HepG2 (cell line): ENCODE data around the gene WBP1. TPM values are rescaled to one million over a fixed set of nuclear protein-coding genes. Genes with fewer than 3 reads are reported as not detected.
A peak's percentile ranks its signal among the peaks of the same experiment; 100 is the strongest.

Source experiments
- ATAC-seq: fragments of 200-7000 bp; cut with Tn5 transposase; 3 replicates; pipeline ENCODE4 v1.9.1; 2020; ENCODE audit warnings: mild to moderate bottlenecking, moderate library complexity
- BruUV-seq: library from RNA; stranded (reverse); fragments of 400-500 nt; replicated peaks from 2 replicates; lab custom pipeline; 2021; lab: Mats Ljungman, UMichigan
- CTCF ChIA-PET: fragments of 300-600 bp; formaldehyde crosslinking; extraction: SDS; loops from one replicate; lab custom pipeline; 2021; ENCODE audit warnings: low total read pairs, inconsistent platforms, low intra/inter-chr PET ratio; lab: Yijun Ruan, JAX
- POLR2A ChIA-PET: fragments of 350-600 bp; sonication (Branson Sonifier 250); formaldehyde crosslinking; loops from one replicate; lab custom pipeline; 2020; ENCODE audit warnings: antibody characterized with exemption, inconsistent platforms; lab: Yijun Ruan, JAX
- DNase-seq: peaks from one replicate; pipeline ENCODE4 v3.0.0-alpha.2; 2015; ENCODE audit warnings: low spot score
- FAIRE-seq: peaks from 3 replicates; lab custom pipeline; 2011; peaks lifted over from hg19 to GRCh38; lab: Jason Lieb, UNC
- H2AFZ ChIP-seq: one replicate; pipeline ENCODE4 v1.6.1; 2011; ENCODE audit warnings: low read length, inconsistent platforms
- H3K27ac ChIP-seq: fragments of 300-600 bp; 3 replicates; pipeline ENCODE4 v1.8.0; 2011; ENCODE audit warnings: mixed run types, mild to moderate bottlenecking, mixed read lengths, low read length, inconsistent platforms; ENCODE audit not compliant: insufficient read depth; ENCODE audit errors: extremely low read length
- H3K27me3 ChIP-seq, 2 experiments: fragments of 200-600 bp in 1 of 2; 2 replicates in 1 of 2; 3 replicates in 1 of 2; pipeline versions ENCODE4 v1.6.0 to v1.8.0; 2011; ENCODE audit warnings: low read length in 2 of 2, mild to moderate bottlenecking in 2 of 2, moderate library complexity in 2 of 2, inconsistent platforms in 1 of 2; ENCODE audit not compliant: insufficient read depth in 2 of 2, control insufficient read depth in 1 of 2
- H3K36me3 ChIP-seq, 2 experiments: fragments of 200-600 bp in 1 of 2; replicated peaks in 1 of 2; 2 replicates in 1 of 2; 3 replicates in 1 of 2; pipeline versions ENCODE4 v1.5.1 to v1.8.0; 2011; ENCODE audit warnings: low read length in 2 of 2, inconsistent platforms in 1 of 2; ENCODE audit not compliant: insufficient read depth in 2 of 2, control insufficient read depth in 1 of 2
- H3K4me1 ChIP-seq: 2 replicates; pipeline ENCODE4 v1.5.1; 2012; ENCODE audit warnings: low read length, inconsistent platforms; ENCODE audit not compliant: insufficient read depth
- H3K4me2 ChIP-seq: 2 replicates; pipeline ENCODE4 v1.6.0; 2011; ENCODE audit warnings: low read depth, low read length, inconsistent platforms
- H3K4me3 ChIP-seq, 3 experiments: fragments of 200-600 bp in 1 of 3; sonication (generic), shearing (Covaris generic) in 1 of 3; replicated peaks in 1 of 3; 2 replicates each; pipeline ENCODE4 v1.5.1; 2011 to 2016; ENCODE audit warnings: low read length in 3 of 3, inconsistent platforms in 2 of 3, low read depth in 2 of 3, mild to moderate bottlenecking in 2 of 3, control low read depth in 1 of 3, mixed read lengths in 1 of 3; ENCODE audit not compliant: insufficient read depth in 1 of 3
- H3K79me2 ChIP-seq: one replicate; pipeline ENCODE4 v1.6.1; 2011; ENCODE audit warnings: low read length, inconsistent platforms; ENCODE audit not compliant: insufficient read depth
- H3K9ac ChIP-seq: 2 replicates; pipeline ENCODE4 v1.6.0; 2011; ENCODE audit warnings: mild to moderate bottlenecking, low read depth, low read length, inconsistent platforms; ENCODE audit not compliant: insufficient read depth
- H3K9me3 ChIP-seq: 2 replicates; pipeline ENCODE4 v1.5.1; 2012; ENCODE audit warnings: mild to moderate bottlenecking, low read length
- H4K20me1 ChIP-seq: 2 replicates; pipeline ENCODE4 v1.6.0; 2011; ENCODE audit warnings: inconsistent platforms, mild to moderate bottlenecking, low read length, moderate library complexity; ENCODE audit not compliant: insufficient read depth
- AGO2 ChIP-seq: fragments of 200-400 bp; formaldehyde crosslinking; optimal IDR thresholded peaks from 2 replicates; pipeline ENCODE3; 2017; ENCODE audit warnings: mild to moderate bottlenecking, low read depth, low read length, moderate library complexity
- CHD2 ChIP-seq: IDR thresholded peaks from 2 replicates; pipeline ENCODE4 v1.6.1; 2011; ENCODE audit warnings: low read depth, low read length, improper control_type of control experiment
- CHD4 ChIP-seq: fragments of 200-600 bp; sonication (generic); IDR thresholded peaks from 2 replicates; pipeline ENCODE4 v1.7.0; 2017; ENCODE audit warnings: mild to moderate bottlenecking, low read length, borderline replicate concordance
- FOXC1 ChIP-seq: sonication (generic); formaldehyde crosslinking; IDR thresholded peaks from 2 replicates; pipeline ENCODE4 v1.8.0; 2022; ENCODE audit warnings: mild to moderate bottlenecking, missing genetic modification reagents, borderline replicate concordance
- HES4 ChIP-seq: sonication (generic); formaldehyde crosslinking; IDR thresholded peaks from 2 replicates; pipeline ENCODE4 v1.9.0; 2021; ENCODE audit warnings: mild to moderate bottlenecking, missing genetic modification reagents, borderline replicate concordance
- HNRNPLL ChIP-seq: fragments of 200-400 bp; formaldehyde crosslinking; IDR thresholded peaks from 2 replicates; pipeline ENCODE4 v1.6.1; 2017; ENCODE audit warnings: mild to moderate bottlenecking, low read depth, low read length; ENCODE audit not compliant: poor library complexity, severe bottlenecking
- IKZF1 ChIP-seq: fragments of 450-650 bp; IDR thresholded peaks from 2 replicates; pipeline ENCODE4 v1.7.1; 2016
- KDM5B ChIP-seq: sonication (generic); formaldehyde crosslinking; IDR thresholded peaks from 2 replicates; pipeline ENCODE4 v1.4.0; 2020; ENCODE audit warnings: missing genetic modification reagents, mild to moderate bottlenecking, borderline replicate concordance
- KLF12 ChIP-seq: sonication (generic); formaldehyde crosslinking; IDR thresholded peaks from 2 replicates; pipeline ENCODE4 v1.4.0; 2020; ENCODE audit warnings: missing genetic modification reagents, borderline replicate concordance
- MAFG ChIP-seq: sonication (generic); formaldehyde crosslinking; IDR thresholded peaks from 2 replicates; pipeline ENCODE4 v1.5.1; 2020; ENCODE audit warnings: mild to moderate bottlenecking, missing genetic modification reagents
- NR1H2 ChIP-seq: sonication (generic); formaldehyde crosslinking; IDR thresholded peaks from 2 replicates; pipeline ENCODE4 v1.8.1; 2022; ENCODE audit warnings: low read depth, missing genetic modification reagents, borderline replicate concordance
- TSC22D2 ChIP-seq: sonication (generic); formaldehyde crosslinking; IDR thresholded peaks from 2 replicates; pipeline ENCODE4 v1.5.1; 2020; ENCODE audit warnings: missing genetic modification reagents, mild to moderate bottlenecking, borderline replicate concordance
- ZKSCAN1 ChIP-seq: fragments of 150-350 bp; IDR thresholded peaks from 2 replicates; pipeline ENCODE4 v1.6.1; 2014; ENCODE audit warnings: low read length
- ZNF24 ChIP-seq: fragments of 450-650 bp; IDR thresholded peaks from 2 replicates; pipeline ENCODE4 v1.6.1; 2017; ENCODE audit warnings: antibody characterized with exemption, mild to moderate bottlenecking
- ZNF777 ChIP-seq: sonication (generic); formaldehyde crosslinking; IDR thresholded peaks from 2 replicates; pipeline ENCODE4 v1.4.0; 2020; ENCODE audit warnings: missing genetic modification reagents
- WGBS: methylation state at CpG from one replicate; pipeline ENCODE4 v1.1.6; 2017; ENCODE audit warnings: low lambda C conversion rate; 5-methylcytosine and 5-hydroxymethylcytosine counted together
- in situ Hi-C: cut with HindIII; loops from 2 replicates; pipeline ENCODE4 v1.10.0; 2017; ENCODE audit warnings: low pct_unique_long_range_greater_than_20kb; ENCODE audit not compliant: extremely low pct_ligation_motif_present
- intact Hi-C: fragments of 100-400 bp; cut with micrococcal nuclease; formaldehyde crosslinking; loops from one replicate; pipeline ENCODE4 v1.10.0; 2022; ENCODE audit not compliant: unreplicated experiment
- polyA plus RNA-seq, 8 experiments: library from polyadenylated mRNA; depleted of rRNA in 3 of 8; stranded (reverse) in 7 of 8; unstranded in 1 of 8; fragments of >200 nt; fragmentation: Illumina TruSeq in 4 of 8; extraction: Trizol in 4 of 8; gene quantifications; 2 replicates each; pipeline versions ENCODE4 v1.2.1 to v1.2.3, GENCODE V29; 2011 to 2016; ENCODE audit warnings: low read depth in 4 of 8, missing spikeins in 1 of 8, mixed read lengths in 1 of 8; ENCODE audit not compliant: insufficient read depth in 1 of 8
- total RNA-seq, 5 experiments: library from RNA; depleted of rRNA; stranded (reverse); fragments of >200 nt; fragmentation: Illumina TruSeq; extraction: Trizol; gene quantifications; 2 replicates each; pipeline ENCODE4 v1.2.3, GENCODE V29; 2016; ENCODE audit warnings: low read depth in 1 of 5
- TF ChIP-seq, protein P1 (sequence below): sonication (generic); formaldehyde crosslinking; IDR thresholded peaks from 2 replicates; pipeline ENCODE4 v1.4.0; 2020; ENCODE audit warnings: missing genetic modification reagents
- TF ChIP-seq, protein P2 (sequence below): sonication (generic); formaldehyde crosslinking; IDR thresholded peaks from 2 replicates; pipeline ENCODE4 v1.4.0; 2020; ENCODE audit warnings: missing genetic modification reagents
- TF ChIP-seq, protein P3 (sequence below): sonication (generic); formaldehyde crosslinking; IDR thresholded peaks from 2 replicates; pipeline ENCODE4 v1.5.0; 2020; ENCODE audit warnings: mild to moderate bottlenecking, missing genetic modification reagents
- TF ChIP-seq, protein P4 (sequence below): sonication (generic); formaldehyde crosslinking; IDR thresholded peaks from 2 replicates; pipeline ENCODE4 v1.4.0; 2020; ENCODE audit warnings: mild to moderate bottlenecking, missing genetic modification reagents

The WBP1 gene
- total and polyA plus RNA-seq, 2 of the 13 experiments (the other 11 are each of a cell fraction or from before 2014, with no cell fraction given) = 38.8 to 85.7 TPM

DNA sequence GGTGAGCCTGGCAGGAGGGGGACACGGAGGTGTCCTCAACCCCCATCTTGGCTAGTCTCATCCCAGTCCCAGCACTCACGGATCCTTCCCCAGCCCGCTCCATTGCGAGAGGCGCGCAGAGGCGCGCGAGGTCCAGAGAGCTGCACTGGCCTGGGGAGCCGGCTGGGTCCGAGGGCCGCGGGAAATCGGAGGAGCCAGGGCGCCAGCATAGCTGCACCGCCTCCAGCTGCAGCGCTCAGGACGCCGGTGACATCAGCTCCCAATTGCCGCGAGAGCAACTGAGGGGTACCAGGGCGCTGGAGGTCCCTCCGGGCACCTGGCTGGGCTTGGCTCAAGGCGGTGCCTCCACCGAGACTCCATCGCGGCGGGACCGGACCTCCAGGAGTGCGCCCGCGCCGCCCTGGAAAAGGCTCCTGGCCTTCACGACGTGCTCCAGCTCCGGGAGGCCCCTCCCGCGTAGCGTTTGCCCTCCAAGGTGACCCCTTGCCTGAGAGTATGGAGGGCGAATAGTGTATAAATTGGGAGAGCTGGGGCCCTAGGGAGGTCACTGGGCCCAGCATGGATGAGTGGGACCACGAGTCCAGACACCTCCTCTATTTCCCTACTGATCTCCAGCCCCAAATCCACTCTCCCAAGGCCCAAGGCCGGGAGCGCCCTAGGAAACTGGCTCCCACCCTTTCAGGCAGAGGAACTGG is 22.0 kb upstream of the WBP1 start:
- ChIA-PET POLR2A (interaction anchor here (1.7 kb wide), 1 partner anchor 11 kb away, joined by 5 read pairs; no protein-coding TSS in a partner anchor), CTCF (no interaction called here)
- ATAC-seq = no peak
- in situ Hi-C loops = no loop called here
- no peaks in the 10 kb centered on the region; a peak in 1 of 5 replicates for H3K27me3 ChIP-seq
- H4K20me1 ChIP-seq = peaks cover 54% of the 10 kb centered on the region
- BruUV-seq = no TSS peak
- WGBS = 98% methylated on average over 42 of the region's 43 CpGs
- no peak for FAIRE-seq
- peaks cover 60% of the 10 kb centered on the region for H3K4me1 ChIP-seq
- H3K4me3 ChIP-seq = no peak overlapping the region
- H3K36me3 ChIP-seq = peaks cover 35 to 66% of the 10 kb centered on the region in 2 experiments
- no peak overlapping the region for H3K9ac ChIP-seq
- H3K79me2 ChIP-seq = peaks cover 80% of the 10 kb centered on the region
- no peak overlapping the region for H3K27ac ChIP-seq
- no peak overlapping the region for H3K4me2 ChIP-seq
- intact Hi-C loops = no loop called here
- no peak overlapping the region for H2AFZ ChIP-seq
- DNase-seq = no peak
- H3K9me3 ChIP-seq = no peaks in the 10 kb centered on the region
- TF ChIP-seq, protein P1, sequence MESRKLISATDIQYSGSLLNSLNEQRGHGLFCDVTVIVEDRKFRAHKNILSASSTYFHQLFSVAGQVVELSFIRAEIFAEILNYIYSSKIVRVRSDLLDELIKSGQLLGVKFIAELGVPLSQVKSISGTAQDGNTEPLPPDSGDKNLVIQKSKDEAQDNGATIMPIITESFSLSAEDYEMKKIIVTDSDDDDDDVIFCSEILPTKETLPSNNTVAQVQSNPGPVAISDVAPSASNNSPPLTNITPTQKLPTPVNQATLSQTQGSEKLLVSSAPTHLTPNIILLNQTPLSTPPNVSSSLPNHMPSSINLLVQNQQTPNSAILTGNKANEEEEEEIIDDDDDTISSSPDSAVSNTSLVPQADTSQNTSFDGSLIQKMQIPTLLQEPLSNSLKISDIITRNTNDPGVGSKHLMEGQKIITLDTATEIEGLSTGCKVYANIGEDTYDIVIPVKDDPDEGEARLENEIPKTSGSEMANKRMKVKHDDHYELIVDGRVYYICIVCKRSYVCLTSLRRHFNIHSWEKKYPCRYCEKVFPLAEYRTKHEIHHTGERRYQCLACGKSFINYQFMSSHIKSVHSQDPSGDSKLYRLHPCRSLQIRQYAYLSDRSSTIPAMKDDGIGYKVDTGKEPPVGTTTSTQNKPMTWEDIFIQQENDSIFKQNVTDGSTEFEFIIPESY (CRISPR knock-in tag) = peak; percentile 50; the same call in 1 of the 2 replicates
- TF ChIP-seq ZNF24 (no peak), MAFG (CRISPR knock-in tag) (no peak), IKZF1 (no peak), NR1H2 (no peak), HNRNPLL (peak; percentile 23), CHD2 (no peak), FOXC1 (CRISPR knock-in tag) (0 out of 2 replicates have a peak, but pooled peaks have one; percentile 52), TSC22D2 (CRISPR knock-in tag) (no peak), ZNF777 (CRISPR knock-in tag) (no peak), CHD4 (no peak), AGO2 (peak; percentile 99), KDM5B (CRISPR knock-in tag) (no peak), HES4 (CRISPR knock-in tag) (0 out of 2 replicates have a peak, but pooled peaks have one; percentile 39), KLF12 (CRISPR knock-in tag) (no peak), ZKSCAN1 (no peak)
- TF ChIP-seq, protein P2, sequence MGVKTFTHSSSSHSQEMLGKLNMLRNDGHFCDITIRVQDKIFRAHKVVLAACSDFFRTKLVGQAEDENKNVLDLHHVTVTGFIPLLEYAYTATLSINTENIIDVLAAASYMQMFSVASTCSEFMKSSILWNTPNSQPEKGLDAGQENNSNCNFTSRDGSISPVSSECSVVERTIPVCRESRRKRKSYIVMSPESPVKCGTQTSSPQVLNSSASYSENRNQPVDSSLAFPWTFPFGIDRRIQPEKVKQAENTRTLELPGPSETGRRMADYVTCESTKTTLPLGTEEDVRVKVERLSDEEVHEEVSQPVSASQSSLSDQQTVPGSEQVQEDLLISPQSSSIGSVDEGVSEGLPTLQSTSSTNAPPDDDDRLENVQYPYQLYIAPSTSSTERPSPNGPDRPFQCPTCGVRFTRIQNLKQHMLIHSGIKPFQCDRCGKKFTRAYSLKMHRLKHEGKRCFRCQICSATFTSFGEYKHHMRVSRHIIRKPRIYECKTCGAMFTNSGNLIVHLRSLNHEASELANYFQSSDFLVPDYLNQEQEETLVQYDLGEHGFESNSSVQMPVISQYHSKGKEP (CRISPR knock-in tag) = no peak
- TF ChIP-seq, protein P3, sequence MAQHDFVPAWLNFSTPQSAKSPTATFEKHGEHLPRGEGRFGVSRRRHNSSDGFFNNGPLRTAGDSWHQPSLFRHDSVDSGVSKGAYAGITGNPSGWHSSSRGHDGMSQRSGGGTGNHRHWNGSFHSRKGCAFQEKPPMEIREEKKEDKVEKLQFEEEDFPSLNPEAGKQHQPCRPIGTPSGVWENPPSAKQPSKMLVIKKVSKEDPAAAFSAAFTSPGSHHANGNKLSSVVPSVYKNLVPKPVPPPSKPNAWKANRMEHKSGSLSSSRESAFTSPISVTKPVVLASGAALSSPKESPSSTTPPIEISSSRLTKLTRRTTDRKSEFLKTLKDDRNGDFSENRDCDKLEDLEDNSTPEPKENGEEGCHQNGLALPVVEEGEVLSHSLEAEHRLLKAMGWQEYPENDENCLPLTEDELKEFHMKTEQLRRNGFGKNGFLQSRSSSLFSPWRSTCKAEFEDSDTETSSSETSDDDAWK (CRISPR knock-in tag) = no peak
- TF ChIP-seq, protein P4, sequence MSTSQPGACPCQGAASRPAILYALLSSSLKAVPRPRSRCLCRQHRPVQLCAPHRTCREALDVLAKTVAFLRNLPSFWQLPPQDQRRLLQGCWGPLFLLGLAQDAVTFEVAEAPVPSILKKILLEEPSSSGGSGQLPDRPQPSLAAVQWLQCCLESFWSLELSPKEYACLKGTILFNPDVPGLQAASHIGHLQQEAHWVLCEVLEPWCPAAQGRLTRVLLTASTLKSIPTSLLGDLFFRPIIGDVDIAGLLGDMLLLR (CRISPR knock-in tag) = no peak
